ENCODE measurements around the gene FMO5. TPM values are rescaled to one million over a fixed set of nuclear protein-coding genes. Genes with fewer than 3 reads are reported as not detected.
A peak's percentile ranks its signal among the peaks of the same experiment; 100 is the strongest.

Gene FMO5, protein sequence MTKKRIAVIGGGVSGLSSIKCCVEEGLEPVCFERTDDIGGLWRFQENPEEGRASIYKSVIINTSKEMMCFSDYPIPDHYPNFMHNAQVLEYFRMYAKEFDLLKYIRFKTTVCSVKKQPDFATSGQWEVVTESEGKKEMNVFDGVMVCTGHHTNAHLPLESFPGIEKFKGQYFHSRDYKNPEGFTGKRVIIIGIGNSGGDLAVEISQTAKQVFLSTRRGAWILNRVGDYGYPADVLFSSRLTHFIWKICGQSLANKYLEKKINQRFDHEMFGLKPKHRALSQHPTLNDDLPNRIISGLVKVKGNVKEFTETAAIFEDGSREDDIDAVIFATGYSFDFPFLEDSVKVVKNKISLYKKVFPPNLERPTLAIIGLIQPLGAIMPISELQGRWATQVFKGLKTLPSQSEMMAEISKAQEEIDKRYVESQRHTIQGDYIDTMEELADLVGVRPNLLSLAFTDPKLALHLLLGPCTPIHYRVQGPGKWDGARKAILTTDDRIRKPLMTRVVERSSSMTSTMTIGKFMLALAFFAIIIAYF
- total RNA-seq: 1 to 10 TPM in 1 of 2 donors, under 1 TPM in 1; 0.86 to 1.1 TPM

DNA sequence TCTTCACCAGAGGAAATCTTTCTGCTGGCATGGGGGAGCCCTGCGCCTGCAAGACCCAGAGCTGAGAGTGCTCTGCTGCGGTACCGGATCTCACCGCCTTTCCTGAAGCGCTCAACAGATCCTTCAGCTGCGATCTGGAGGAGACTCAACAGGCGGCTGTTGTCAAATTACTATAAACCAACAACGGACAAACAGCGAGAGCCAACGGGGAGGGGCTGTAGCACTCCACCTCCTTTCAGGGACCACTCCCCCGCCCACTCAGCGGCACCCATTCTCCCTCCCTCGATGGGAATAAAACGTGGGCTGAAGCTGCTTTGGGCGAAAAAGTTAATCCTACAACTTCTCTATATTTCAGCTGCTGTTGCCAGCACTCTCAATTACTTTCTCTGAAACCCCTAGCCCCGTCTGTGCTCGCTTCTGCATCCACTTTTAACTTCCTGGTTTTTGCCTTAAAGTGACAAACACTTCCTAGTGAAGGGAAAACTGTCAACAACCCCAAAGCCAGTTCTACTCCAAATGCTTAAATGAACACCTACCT lies at the start of gene FMO5:
TSS of gene FMO5 (minus strand) at position 147 of the 538 bp plus-strand sequence. CDS start 310 bp downstream, outside the sequence.
- Histone ChIP-seq H3K4me3 (peak within 1 kb of the TSS; percentile 56 to 68), H3K27ac (peak within 1 kb of the TSS; percentile 59 to 71)

DNA sequence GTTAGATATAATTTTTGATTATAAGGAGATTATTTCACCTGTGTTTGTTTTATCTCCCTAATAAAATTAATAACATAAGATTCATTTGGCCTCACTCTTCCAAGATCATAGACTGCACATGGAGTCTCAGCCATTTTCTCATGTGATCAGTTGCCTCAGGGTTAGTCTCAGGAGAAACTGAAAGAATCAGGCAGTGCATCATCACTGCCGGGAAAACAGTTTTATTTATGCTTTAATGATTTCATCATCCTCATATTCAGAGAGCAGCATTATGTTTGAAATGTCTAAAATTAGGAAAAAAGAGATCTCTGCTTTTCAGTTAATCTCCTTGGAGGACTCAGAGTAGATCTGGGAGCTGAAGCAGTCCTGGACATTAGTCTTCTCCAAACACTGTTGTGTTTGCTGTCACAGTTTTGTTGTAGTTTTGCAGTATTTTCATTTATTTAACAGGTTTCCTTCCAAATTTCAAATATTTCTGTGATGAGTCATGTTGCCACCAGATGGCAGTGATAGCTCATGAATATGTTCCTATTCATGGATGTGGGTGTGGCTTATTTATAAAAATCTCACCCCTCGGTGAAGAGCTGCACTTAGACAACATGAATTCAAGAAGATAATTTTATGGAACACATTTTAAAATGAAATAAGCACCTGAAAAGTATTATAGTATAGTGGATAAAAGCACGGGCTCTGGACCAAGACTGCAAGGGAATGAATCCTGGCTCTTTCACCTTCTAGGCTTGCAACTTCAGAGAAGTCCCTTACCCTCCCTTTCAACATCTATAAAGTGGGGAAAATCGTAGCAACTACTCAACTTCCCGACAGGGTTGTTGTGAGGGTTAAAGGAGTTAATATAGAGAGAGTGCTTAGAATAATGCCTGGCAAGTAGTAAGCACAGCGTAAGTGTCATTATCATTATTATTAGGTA lies 48.5 kb upstream of the FMO5 start:
- peak overlapping the region; percentile 12 to 53 for H3K27ac ChIP-seq
- no peak for DNase-seq (ENCODE audit: low spot score)
- peaks cover 30% of the 10 kb centered on the region for H3K36me3 ChIP-seq
- H3K9me3 ChIP-seq: no peaks in the 10 kb centered on the region
- TF ChIP-seq, protein P1, sequence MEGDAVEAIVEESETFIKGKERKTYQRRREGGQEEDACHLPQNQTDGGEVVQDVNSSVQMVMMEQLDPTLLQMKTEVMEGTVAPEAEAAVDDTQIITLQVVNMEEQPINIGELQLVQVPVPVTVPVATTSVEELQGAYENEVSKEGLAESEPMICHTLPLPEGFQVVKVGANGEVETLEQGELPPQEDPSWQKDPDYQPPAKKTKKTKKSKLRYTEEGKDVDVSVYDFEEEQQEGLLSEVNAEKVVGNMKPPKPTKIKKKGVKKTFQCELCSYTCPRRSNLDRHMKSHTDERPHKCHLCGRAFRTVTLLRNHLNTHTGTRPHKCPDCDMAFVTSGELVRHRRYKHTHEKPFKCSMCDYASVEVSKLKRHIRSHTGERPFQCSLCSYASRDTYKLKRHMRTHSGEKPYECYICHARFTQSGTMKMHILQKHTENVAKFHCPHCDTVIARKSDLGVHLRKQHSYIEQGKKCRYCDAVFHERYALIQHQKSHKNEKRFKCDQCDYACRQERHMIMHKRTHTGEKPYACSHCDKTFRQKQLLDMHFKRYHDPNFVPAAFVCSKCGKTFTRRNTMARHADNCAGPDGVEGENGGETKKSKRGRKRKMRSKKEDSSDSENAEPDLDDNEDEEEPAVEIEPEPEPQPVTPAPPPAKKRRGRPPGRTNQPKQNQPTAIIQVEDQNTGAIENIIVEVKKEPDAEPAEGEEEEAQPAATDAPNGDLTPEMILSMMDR (IDR thresholded peaks at IDR 0.05): peak in 1 of 2 donors; percentile 70
- no peaks in the 10 kb centered on the region for H3K4me1 ChIP-seq
- H3K4me3 ChIP-seq: no peak overlapping the region
- no peaks in the 10 kb centered on the region for H3K27me3 ChIP-seq

More for the DNA sequence above, at the start of gene FMO5:
- no peaks in the 10 kb centered on the region for H3K36me3 ChIP-seq
- DNase-seq (ENCODE audit: low spot score): peak; percentile 79
- H3K9me3 ChIP-seq: no peaks in the 10 kb centered on the region
- TF ChIP-seq, protein P1 (IDR thresholded peaks at IDR 0.05): peak in 1 of 2 donors; percentile 19
- no peaks in the 10 kb centered on the region for H3K27me3 ChIP-seq
- peaks cover 0 to 7% of the 10 kb centered on the region in 2 donors for H3K4me1 ChIP-seq

DNA sequence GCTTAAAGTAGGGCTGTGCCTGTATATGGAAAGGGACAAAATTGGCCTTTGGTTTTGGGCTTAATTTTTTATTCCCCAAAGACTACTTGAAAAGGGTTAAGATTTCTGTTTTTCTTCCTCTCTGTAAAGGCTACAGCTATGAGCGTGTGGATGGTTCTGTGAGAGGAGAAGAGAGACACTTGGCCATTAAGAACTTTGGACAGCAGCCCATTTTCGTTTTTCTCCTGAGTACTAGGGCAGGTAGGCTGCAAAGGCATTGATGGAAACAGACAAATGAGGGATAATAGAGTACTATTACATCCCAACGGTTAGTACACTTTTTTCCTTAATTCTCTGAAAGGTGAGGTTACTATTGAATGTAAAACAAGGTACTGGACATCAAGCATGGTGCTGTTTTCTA lies 46.9 kb upstream of the FMO5 start:
- no peaks in the 10 kb centered on the region for H3K27me3 ChIP-seq
- no peak overlapping the region for H3K4me3 ChIP-seq
- no peak for DNase-seq (ENCODE audit: low spot score)
- H3K9me3 ChIP-seq: no peaks in the 10 kb centered on the region
- no peak overlapping the region for H3K27ac ChIP-seq
- H3K4me1 ChIP-seq: no peaks in the 10 kb centered on the region
- H3K36me3 ChIP-seq: peaks cover 32% of the 10 kb centered on the region
- TF ChIP-seq, protein P1 (IDR thresholded peaks at IDR 0.05): no peak

DNA sequence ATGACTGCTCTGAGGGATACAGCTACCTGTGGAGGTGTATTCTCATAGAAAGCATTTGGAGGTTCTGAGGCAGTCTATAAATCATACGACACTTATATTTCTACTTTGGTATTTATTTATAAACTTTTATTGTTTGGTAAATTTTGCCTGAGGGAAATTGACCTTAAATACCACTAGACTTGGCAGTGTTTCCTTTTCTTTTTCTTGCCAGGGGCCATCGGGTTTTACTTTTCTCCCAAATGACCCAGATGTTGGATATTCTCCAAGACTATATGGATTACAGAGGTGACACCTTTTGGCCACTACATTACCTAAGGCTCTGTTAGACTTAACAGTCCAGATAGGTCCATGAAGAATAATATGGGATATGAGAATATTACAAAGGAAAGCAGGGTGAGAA lies 45.6 kb upstream of the FMO5 start:
- Histone ChIP-seq H3K4me3 (no peak overlapping the region), H3K9me3 (no peaks in the 10 kb centered on the region), H3K27me3 (no peaks in the 10 kb centered on the region), H3K36me3 (peaks cover 24% of the 10 kb centered on the region), H3K27ac (no peak overlapping the region), H3K4me1 (no peaks in the 10 kb centered on the region)
- no peak for DNase-seq (ENCODE audit: low spot score)
- TF ChIP-seq, protein P1 (IDR thresholded peaks at IDR 0.05): no peak

DNA sequence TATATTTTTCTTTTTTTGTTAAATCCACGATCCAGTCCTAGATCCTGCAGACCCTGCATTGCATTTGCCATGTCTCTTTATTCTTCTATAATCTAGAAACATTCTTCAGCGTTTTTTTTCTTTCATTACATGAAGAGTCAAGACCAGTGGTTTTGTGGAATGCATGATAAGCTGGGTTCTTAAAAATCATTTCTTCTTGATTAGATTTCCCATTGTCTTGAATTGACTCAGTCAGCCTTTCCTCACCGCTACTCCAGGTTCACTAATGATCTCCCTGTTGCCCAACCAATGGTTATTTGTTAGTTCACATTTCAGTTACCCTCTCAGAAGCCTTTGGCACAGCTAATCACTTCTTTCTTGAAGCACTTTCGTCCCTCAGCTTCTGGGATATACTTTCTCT lies 42.6 kb upstream of the FMO5 start:
- Histone ChIP-seq H3K9me3 (no peaks in the 10 kb centered on the region), H3K27me3 (no peaks in the 10 kb centered on the region), H3K4me3 (no peak overlapping the region), H3K4me1 (no peaks in the 10 kb centered on the region), H3K36me3 (peaks cover 32% of the 10 kb centered on the region), H3K27ac (no peak overlapping the region)
- no peak for DNase-seq (ENCODE audit: low spot score)
- TF ChIP-seq, protein P1 (IDR thresholded peaks at IDR 0.05): no peak

Data from right atrium auricular region (tissue), 2 donors.